WTC11 (cell line): ENCODE data around the gene SYTL2.

Experiments
- CREB1 ChIP-seq: sonication (generic); formaldehyde crosslinking; IDR thresholded peaks from 2 replicates; pipeline ENCODE4 v1.8.0; 2023; ENCODE audit warnings: mild to moderate bottlenecking, missing genetic modification reagents
- CREM ChIP-seq: sonication (generic); formaldehyde crosslinking; IDR thresholded peaks from 2 replicates; pipeline ENCODE4 v1.8.1; 2022; ENCODE audit warnings: mild to moderate bottlenecking, missing genetic modification reagents, moderate library complexity
- CTCF ChIP-seq: fragments of 200-600 bp; IDR thresholded peaks from 2 replicates; pipeline ENCODE4 v1.8.0; 2022; ENCODE audit warnings: antibody characterized with exemption
- E2F1 ChIP-seq: sonication (generic); formaldehyde crosslinking; IDR thresholded peaks from 2 replicates; pipeline ENCODE4 v1.8.0; 2022; ENCODE audit warnings: mild to moderate bottlenecking, missing genetic modification reagents
- FOXK1 ChIP-seq: sonication (generic); formaldehyde crosslinking; IDR thresholded peaks from 2 replicates; pipeline ENCODE4 v1.8.0; 2022; ENCODE audit warnings: mild to moderate bottlenecking, moderate library complexity, missing genetic modification reagents
- FOXP1 ChIP-seq: sonication (generic); formaldehyde crosslinking; IDR thresholded peaks from 2 replicates; pipeline ENCODE4 v1.8.0; 2022; ENCODE audit warnings: missing genetic modification reagents, mild to moderate bottlenecking, moderate library complexity, borderline replicate concordance
- GTF2I ChIP-seq: fragments of 250-450 bp; sonication (Bioruptor Pico); conservative IDR thresholded peaks from 2 replicates; pipeline ENCODE4 v1.4.0; 2021; ENCODE audit warnings: mild to moderate bottlenecking
- HMGXB4 ChIP-seq: sonication (generic); formaldehyde crosslinking; IDR thresholded peaks from 2 replicates; pipeline ENCODE4 v1.8.1; 2023; ENCODE audit warnings: mild to moderate bottlenecking, moderate library complexity, missing genetic modification reagents
- KAT7 ChIP-seq: sonication (generic); formaldehyde crosslinking; IDR thresholded peaks from 2 replicates; pipeline ENCODE4 v1.8.1; 2023; ENCODE audit warnings: missing genetic modification reagents, mild to moderate bottlenecking, borderline replicate concordance
- USF1 ChIP-seq: sonication (generic); formaldehyde crosslinking; IDR thresholded peaks from 2 replicates; pipeline ENCODE4 v1.8.0; 2022; ENCODE audit warnings: mild to moderate bottlenecking, missing genetic modification reagents
- TF ChIP-seq, protein P1 (sequence below): sonication (generic); formaldehyde crosslinking; IDR thresholded peaks from 2 replicates; pipeline ENCODE4 v1.8.1; 2022; ENCODE audit warnings: missing genetic modification reagents, borderline replicate concordance

DNA sequence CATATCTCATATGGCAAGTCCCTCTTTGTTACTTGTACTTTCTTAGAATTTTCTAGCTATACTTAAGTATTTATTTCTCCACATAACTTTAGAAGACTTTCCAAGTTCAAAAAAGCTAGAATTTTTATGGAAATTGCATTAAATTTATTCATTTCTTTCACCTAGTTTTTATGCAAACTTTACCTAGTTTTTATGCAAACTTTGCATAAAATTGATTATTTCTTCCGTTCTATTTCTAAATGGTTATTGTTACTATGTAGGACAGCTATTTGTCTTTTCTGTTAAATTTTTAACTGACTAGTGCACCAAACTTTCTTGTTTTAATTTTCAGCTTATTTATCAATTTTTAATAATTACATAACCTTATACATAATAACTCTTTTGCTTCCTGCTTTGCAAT lies 142.8 kb downstream of the SYTL2 start:
- TF ChIP-seq CTCF = no peak
- TF ChIP-seq GTF2I (CRISPR knock-in tag) = no peak
- no peak for TF ChIP-seq FOXP1
- TF ChIP-seq FOXK1 = no peak
- no peak for TF ChIP-seq KAT7 (CRISPR knock-in tag)
- no peak for TF ChIP-seq HMGXB4 (CRISPR knock-in tag)
- TF ChIP-seq, protein P1, sequence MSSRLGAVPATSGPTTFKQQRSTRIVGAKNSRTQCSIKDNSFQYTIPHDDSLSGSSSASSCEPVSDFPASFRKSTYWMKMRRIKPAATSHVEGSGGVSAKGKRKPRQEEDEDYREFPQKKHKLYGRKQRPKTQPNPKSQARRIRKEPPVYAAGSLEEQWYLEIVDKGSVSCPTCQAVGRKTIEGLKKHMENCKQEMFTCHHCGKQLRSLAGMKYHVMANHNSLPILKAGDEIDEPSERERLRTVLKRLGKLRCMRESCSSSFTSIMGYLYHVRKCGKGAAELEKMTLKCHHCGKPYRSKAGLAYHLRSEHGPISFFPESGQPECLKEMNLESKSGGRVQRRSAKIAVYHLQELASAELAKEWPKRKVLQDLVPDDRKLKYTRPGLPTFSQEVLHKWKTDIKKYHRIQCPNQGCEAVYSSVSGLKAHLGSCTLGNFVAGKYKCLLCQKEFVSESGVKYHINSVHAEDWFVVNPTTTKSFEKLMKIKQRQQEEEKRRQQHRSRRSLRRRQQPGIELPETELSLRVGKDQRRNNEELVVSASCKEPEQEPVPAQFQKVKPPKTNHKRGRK (CRISPR knock-in tag) = no peak
- no peak for TF ChIP-seq USF1 (CRISPR knock-in tag)
- TF ChIP-seq CREM (CRISPR knock-in tag) = no peak
- no peak for TF ChIP-seq CREB1
- TF ChIP-seq E2F1 (CRISPR knock-in tag) = no peak
